Progenitor cell of endocrine pancreas (in vitro differentiated cells): Measurements from ENCODE around the gene MMP27. TPM values are rescaled to one million over a fixed set of nuclear protein-coding genes. Genes with fewer than 3 reads are reported as not detected.

ENCODE experiments used
- DNase-seq: peaks from one replicate; pipeline ENCODE4 v3.0.0; 2021; ENCODE audit warnings: low spot score; ENCODE audit not compliant: unreplicated experiment
- H3K27ac Mint-ChIP-seq: 2 replicates; pipeline ENCODE4 v1.8.0; 2021; ENCODE audit warnings: mild to moderate bottlenecking, moderate library complexity, mixed read lengths
- H3K27me3 Mint-ChIP-seq: 2 replicates; pipeline ENCODE4 v1.8.0; 2021; ENCODE audit warnings: mixed read lengths
- H3K36me3 Mint-ChIP-seq: 2 replicates; pipeline ENCODE4 v1.8.0; 2022; ENCODE audit warnings: mixed read lengths; ENCODE audit not compliant: insufficient read depth
- H3K4me1 Mint-ChIP-seq: 2 replicates; pipeline ENCODE4 v1.8.0; 2021; ENCODE audit warnings: low read depth, mixed read lengths
- H3K4me3 Mint-ChIP-seq: 2 replicates; pipeline ENCODE4 v1.8.0; 2021; ENCODE audit warnings: low read depth, mild to moderate bottlenecking, moderate library complexity, mixed read lengths
- H3K9me3 Mint-ChIP-seq: 2 replicates; pipeline ENCODE4 v1.8.0; 2021; ENCODE audit warnings: low read depth, mixed read lengths
- CTCF ChIP-seq: fragments of 200-600 bp; sonication (generic); IDR thresholded peaks from one replicate; pipeline ENCODE4 v1.5.0; 2021; ENCODE audit warnings: antibody characterized with exemption, mild to moderate bottlenecking; ENCODE audit not compliant: unreplicated experiment
- total RNA-seq: library from RNA; stranded (reverse); gene quantifications from 2 replicates; pipeline ENCODE4 v1.2.1, GENCODE V29; 2021

MMP27 gene
- total RNA-seq, 1 donor from 2014 or later = not detected

GRCh38 chr11:102653744-102654291 is 51.8 kb downstream of the MMP27 start:
- Mint-ChIP-seq H3K36me3 (no peaks in the 10 kb centered on the region), H3K27me3 (peaks cover 5% of the 10 kb centered on the region), H3K9me3 (peaks cover 4% of the 10 kb centered on the region), H3K4me1 (peaks cover 1% of the 10 kb centered on the region), H3K27ac (no peak overlapping the region), H3K4me3 (no peak overlapping the region)
- TF ChIP-seq CTCF = no peak
- no peak for DNase-seq

DNA sequence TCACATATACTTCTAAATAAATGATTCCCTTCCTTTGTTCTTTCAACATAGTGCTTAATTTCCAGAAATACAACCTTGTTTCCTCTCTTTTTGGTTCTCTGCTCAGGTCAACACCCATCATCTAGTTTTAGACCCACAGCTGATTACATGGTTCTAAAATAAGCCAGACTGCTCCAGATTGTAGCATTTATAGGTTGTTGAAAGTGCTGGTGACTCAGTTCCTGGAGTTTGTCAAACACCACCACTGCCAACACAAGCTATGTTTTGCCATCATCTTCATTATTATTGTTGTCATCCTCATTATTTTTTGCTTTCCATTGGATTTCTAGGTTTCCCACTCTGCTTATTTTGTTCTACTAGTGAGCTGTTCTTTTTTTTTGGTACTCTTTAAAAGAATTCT is 58.1 kb downstream of the MMP27 start:
- no peaks in the 10 kb centered on the region for H3K36me3 Mint-ChIP-seq
- no peaks in the 10 kb centered on the region for H3K27me3 Mint-ChIP-seq
- DNase-seq = no peak
- H3K4me3 Mint-ChIP-seq = no peak overlapping the region
- no peaks in the 10 kb centered on the region for H3K9me3 Mint-ChIP-seq
- H3K27ac Mint-ChIP-seq = no peak overlapping the region
- H3K4me1 Mint-ChIP-seq = no peaks in the 10 kb centered on the region
- no peak for TF ChIP-seq CTCF

- H3K4me1 Mint-ChIP-seq = peaks cover 8% of the 10 kb centered on the region
- DNase-seq = no peak
- no peaks in the 10 kb centered on the region for H3K9me3 Mint-ChIP-seq
- no peak overlapping the region for H3K27ac Mint-ChIP-seq
- no peaks in the 10 kb centered on the region for H3K36me3 Mint-ChIP-seq
- no peak for TF ChIP-seq CTCF
- no peak overlapping the region for H3K4me3 Mint-ChIP-seq
- no peaks in the 10 kb centered on the region for H3K27me3 Mint-ChIP-seq
Measured at GRCh38 chr11:102643941-102644340, 61.6 kb downstream of the MMP27 start.

Other genes starting within 250 kb of the MMP27 start
- gene MMP7, start 175.0 kb downstream of the MMP27 start, total RNA-seq = not detected in 2 replicates
- gene MMP20, start 80.4 kb downstream of the MMP27 start, total RNA-seq = not detected in 2 replicates
- gene MMP8, start 19.2 kb upstream of the MMP27 start, total RNA-seq = not detected in 2 replicates
- 0.22 TPM in 1 of 2 replicates, not detected in the other for gene MMP10, start 74.9 kb upstream of the MMP27 start, total RNA-seq
- gene MMP1, start 92.4 kb upstream of the MMP27 start, total RNA-seq = 0.24 and 1.3 TPM in 2 replicates
- gene MMP3, start 137.8 kb upstream of the MMP27 start, total RNA-seq = not detected in 2 replicates
- gene MMP12, start 169.2 kb upstream of the MMP27 start, total RNA-seq = not detected in 2 replicates
- not detected in 2 replicates for gene MMP13, start 250.0 kb upstream of the MMP27 start, total RNA-seq